Gastrocnemius medialis (tissue), 4 donors: Measurements from ENCODE around the gene ABCC8. TPM values are rescaled to one million over a fixed set of nuclear protein-coding genes. Genes with fewer than 3 reads are reported as not detected.

Experiments
- ATAC-seq, 2 donors: fragments of 150-250 bp; one replicate each; pipeline ENCODE4 v1.9.1; 2016
- DNase-seq, 2 donors: peaks; one replicate each; pipeline ENCODE4 v3.0.0-alpha.2; 2019
- H3K27ac ChIP-seq, 4 donors: fragments of 200-600 bp; sonication (generic); 1 replicate in 1 of 4; 2 replicates in 3 of 4; pipeline ENCODE4 v1.5.1; 2016 to 2018; ENCODE audit warnings: mild to moderate bottlenecking in 2 of 4, moderate library complexity in 1 of 4
- H3K27me3 ChIP-seq, 3 donors: fragments of 200-600 bp; sonication (generic) in 2 of 3; 1 replicate in 1 of 3; 2 replicates in 2 of 3; pipeline versions ENCODE4 v1.5.1 to v1.6.0; 2016 to 2019; ENCODE audit warnings: mild to moderate bottlenecking in 1 of 3, moderate library complexity in 1 of 3
- H3K36me3 ChIP-seq, 2 donors: fragments of 200-600 bp; sonication (generic) in 1 of 2; one replicate each; pipeline ENCODE4 v1.5.1; 2017 to 2018
- H3K4me1 ChIP-seq, 2 donors: fragments of 200-600 bp; sonication (generic) in 1 of 2; one replicate each; pipeline ENCODE4 v1.5.1; 2016 to 2017; ENCODE audit warnings: mild to moderate bottlenecking in 2 of 2
- H3K4me3 ChIP-seq, 4 donors: fragments of 200-600 bp; sonication (generic) in 3 of 4; 1 replicate in 1 of 4; 2 replicates in 3 of 4; pipeline ENCODE4 v1.5.1; 2016 to 2019; ENCODE audit warnings: mild to moderate bottlenecking in 2 of 4
- H3K9me3 ChIP-seq, 3 donors: fragments of 200-600 bp; sonication (generic) in 2 of 3; 1 replicate in 1 of 3; 2 replicates in 2 of 3; pipeline ENCODE4 v1.5.1; 2016 to 2019
- CTCF ChIP-seq, 5 experiments: fragments of 450-650 bp in 3 of 5; fragments of 200-600 bp in 2 of 5; sonication (generic) in 2 of 5; IDR thresholded peaks in 4 of 5; conservative IDR thresholded peaks in 1 of 5; 1 replicate in 4 of 5; 2 replicates in 1 of 5; pipeline ENCODE4 v1.5.1; 2016 to 2019; ENCODE audit warnings: antibody characterized with exemption in 5 of 5, mild to moderate bottlenecking in 3 of 5, moderate library complexity in 3 of 5
- POLR2A ChIP-seq, 2 donors: fragments of 450-650 bp; IDR thresholded peaks; one replicate each; pipeline ENCODE4 v1.6.1; 2017; ENCODE audit warnings: antibody characterized with exemption in 2 of 2, mild to moderate bottlenecking in 2 of 2, moderate library complexity in 2 of 2
- in situ Hi-C, 4 donors: fragments of 200-750 bp; cut with MboI; loops; one replicate each; pipeline versions ENCODE4 v1.15.0 to v1.8.0; 2017; ENCODE audit warnings: low sequenced_read_pairs in 4 of 4
- intact Hi-C: fragments of 100-400 bp; cut with DNase I; formaldehyde crosslinking; loops from one replicate; pipeline ENCODE4 v1.15.1; 2023; ENCODE audit warnings: low total_unique reads
- total RNA-seq, 4 donors: library from RNA; depleted of rRNA; stranded (reverse); fragments of >200 nt; gene quantifications; one replicate each; pipeline versions ENCODE4 v1.1.0 to v1.2.3, GENCODE V29; 2016

Gene ABCC8
- total RNA-seq, 4 donors from 2014 or later, result 0.33 to 4.0 (median 1.1) TPM

GRCh38 chr11:17408026-17408425 lies 68.6 kb downstream of the ABCC8 start:
- no peak overlapping the region for H3K4me3 ChIP-seq
- in situ Hi-C loops (loop anchor here in 1 of 4 donors (25.0 kb wide), 1 partner anchor 429 kb away; no protein-coding TSS in a partner anchor), intact Hi-C loops (loop anchor here (5.0 kb wide), 2 partner anchors 389 to 434 kb away; no protein-coding TSS in a partner anchor)

GRCh38 chr11:17407575-17407974 lies 69.1 kb downstream of the ABCC8 start:
- in situ Hi-C loops, result loop anchor here in 1 of 4 donors (25.0 kb wide), 1 partner anchor 430 kb away; no protein-coding TSS in a partner anchor
- ATAC-seq (no peak), DNase-seq (no peak)
- no peaks in the 10 kb centered on the region for H3K9me3 ChIP-seq
- intact Hi-C loops, result loop anchor here (5.0 kb wide), 2 partner anchors 390 to 435 kb away; no protein-coding TSS in a partner anchor
- H3K4me1 ChIP-seq, result peaks cover 30 to 37% of the 10 kb centered on the region in 2 donors
- peak overlapping the region; percentile 85 to 96 (median 92) for H3K27ac ChIP-seq
- no peak for TF ChIP-seq CTCF (IDR thresholded peaks at IDR 0.05 in 4 of 5, conservative IDR thresholded peaks at IDR 0.05 in 1 of 5)
- TF ChIP-seq POLR2A (IDR thresholded peaks at IDR 0.05), result no peak
- H3K4me3 ChIP-seq, result no peak overlapping the region
- H3K27me3 ChIP-seq, result no peaks in the 10 kb centered on the region
- no peaks in the 10 kb centered on the region for H3K36me3 ChIP-seq

More at GRCh38 chr11:17408026-17408425, 68.6 kb downstream of the ABCC8 start:
- ATAC-seq, result no peak
- no peaks in the 10 kb centered on the region for H3K27me3 ChIP-seq
- peaks cover 30 to 36% of the 10 kb centered on the region in 2 donors for H3K4me1 ChIP-seq
- no peaks in the 10 kb centered on the region for H3K9me3 ChIP-seq
- DNase-seq, result no peak
- peak overlapping the region in 3 of 4 donors; percentile 22 to 93 (median 92) for H3K27ac ChIP-seq
- TF ChIP-seq POLR2A (IDR thresholded peaks at IDR 0.05) (no peak), CTCF (IDR thresholded peaks at IDR 0.05 in 4 of 5, conservative IDR thresholded peaks at IDR 0.05 in 1 of 5) (no peak)
- H3K36me3 ChIP-seq, result no peaks in the 10 kb centered on the region

- in situ Hi-C loops, result loop anchor here in 1 of 4 donors (25.0 kb wide), 1 partner anchor 431 kb away; no protein-coding TSS in a partner anchor
- TF ChIP-seq POLR2A (IDR thresholded peaks at IDR 0.05) (no peak), CTCF (IDR thresholded peaks at IDR 0.05 in 4 of 5, conservative IDR thresholded peaks at IDR 0.05 in 1 of 5) (no peak)
- ATAC-seq (no peak), DNase-seq (peak in 1 of 2 donors; percentile 50)
- H3K4me1 ChIP-seq, result peaks cover 37 to 44% of the 10 kb centered on the region in 2 donors
- intact Hi-C loops, result loop anchor here (5.0 kb wide), 2 partner anchors 391 to 436 kb away; no protein-coding TSS in a partner anchor
- H3K36me3 ChIP-seq, result no peaks in the 10 kb centered on the region
- H3K27ac ChIP-seq, result peak overlapping the region; percentile 85 to 96 (median 92)
- no peaks in the 10 kb centered on the region for H3K9me3 ChIP-seq
- no peaks in the 10 kb centered on the region for H3K27me3 ChIP-seq
- no peak overlapping the region for H3K4me3 ChIP-seq
Measured at GRCh38 chr11:17406818-17407149, 69.9 kb downstream of the ABCC8 start.

- ATAC-seq (peak; percentile 14 to 43), DNase-seq (peak in 1 of 2 donors; percentile 66)
- H3K27ac ChIP-seq, result peak overlapping the region; percentile 85 to 96 (median 92)
Measured at GRCh38 chr11:17406082-17406817, 70.4 kb downstream of the ABCC8 start.

More at GRCh38 chr11:17406082-17406817, 70.4 kb downstream of the ABCC8 start:
- Histone ChIP-seq H3K27me3 (no peaks in the 10 kb centered on the region), H3K4me1 (peaks cover 43 to 50% of the 10 kb centered on the region in 2 donors), H3K9me3 (no peaks in the 10 kb centered on the region), H3K36me3 (no peaks in the 10 kb centered on the region), H3K4me3 (peak overlapping the region in 3 of 4 donors; percentile 9 to 27 (median 17))
- in situ Hi-C loops, result loop anchor here in 1 of 4 donors (25.0 kb wide), 1 partner anchor 431 kb away; no protein-coding TSS in a partner anchor
- intact Hi-C loops, result loop anchor here (5.0 kb wide), 2 partner anchors 391 to 436 kb away; no protein-coding TSS in a partner anchor
- TF ChIP-seq CTCF (IDR thresholded peaks at IDR 0.05 in 4 of 5, conservative IDR thresholded peaks at IDR 0.05 in 1 of 5) (no peak), POLR2A (IDR thresholded peaks at IDR 0.05) (no peak)
